Renal pelvis (tissue), 3 donors: ENCODE results near the gene PI4KB. TPM values are rescaled to one million over a fixed set of nuclear protein-coding genes. Genes with fewer than 3 reads are reported as not detected.

Experiments used
- polyA plus RNA-seq, 3 donors: library from polyadenylated mRNA; unstranded; fragments of 120-200 nt; gene quantifications; one replicate each; pipeline ENCODE4 v1.2.1, GENCODE V29; 2013; ENCODE audit not compliant: insufficient read length in 3 of 3

PI4KB gene
- polyA plus RNA-seq, 3 donors = 63.5 to 72.7 (median 70.2) TPM

Other genes with a start within 250 kb of the PI4KB start
- 10 to 100 TPM; 27.5 to 37.6 (median 33.3) TPM for gene SEMA6C, start 180.8 kb downstream of the PI4KB start, polyA plus RNA-seq
- 1 to 10 TPM; 1.2 to 2.1 (median 1.3) TPM for gene TNFAIP8L2, start 170.8 kb downstream of the PI4KB start, polyA plus RNA-seq
- 10 to 100 TPM; 16.5 to 17.3 (median 16.7) TPM for gene LYSMD1, start 161.5 kb downstream of the PI4KB start, polyA plus RNA-seq
- 10 to 100 TPM; 41.1 to 45.6 (median 45.2) TPM for gene SCNM1, start 161.3 kb downstream of the PI4KB start, polyA plus RNA-seq
- gene TMOD4, start 151.4 kb downstream of the PI4KB start, polyA plus RNA-seq = 1 to 10 TPM; 1.1 to 2.4 (median 1.5) TPM
- gene VPS72, start 137.2 kb downstream of the PI4KB start, polyA plus RNA-seq = 10 to 100 TPM; 72.3 to 75.9 (median 73.5) TPM
- 10 to 100 TPM; 61.7 to 89.4 (median 74.3) TPM for gene PIP5K1A, start 128.9 kb downstream of the PI4KB start, polyA plus RNA-seq
- 100 to 1,000 TPM; 166 to 188 (median 183) TPM for gene PSMD4, start 72.7 kb downstream of the PI4KB start, polyA plus RNA-seq
- 10 to 100 TPM; 25.2 to 30.0 (median 27.5) TPM for gene ZNF687, start 45.1 kb downstream of the PI4KB start, polyA plus RNA-seq
- gene RFX5, start 19.8 kb upstream of the PI4KB start, polyA plus RNA-seq = 10 to 100 TPM; 42.7 to 47.1 (median 42.8) TPM
- gene SELENBP1, start 45.3 kb upstream of the PI4KB start, polyA plus RNA-seq = 10 to 100 TPM; 49.4 to 51.2 (median 50.7) TPM
- gene PSMB4, start 72.2 kb upstream of the PI4KB start, polyA plus RNA-seq = 100 to 1,000 TPM; 248 to 283 (median 257) TPM
- gene POGZ, start 132.1 kb upstream of the PI4KB start, polyA plus RNA-seq = 100 to 1,000 TPM in 2 of 3 donors, 10 to 100 TPM in 1; 94.8 to 158 (median 150) TPM
- 10 to 100 TPM; 44.1 to 58.9 (median 50.9) TPM for gene CGN, start 184.0 kb upstream of the PI4KB start, polyA plus RNA-seq
- 10 to 100 TPM in 2 of 3 donors, 1 to 10 TPM in 1; 8.8 to 14.1 (median 11.7) TPM for gene TUFT1, start 212.9 kb upstream of the PI4KB start, polyA plus RNA-seq